GM18505 (cell line): ENCODE data around the gene BUD13.

Source experiments
- ATAC-seq: cut with Tn5 transposase; IDR thresholded peaks from one replicate; pipeline ENCODE4 v1.9.1; 2021; ENCODE audit not compliant: unreplicated experiment
- POLR2A ChIP-seq: IDR thresholded peaks from 4 replicates; pipeline ENCODE4 v1.6.1; 2011; ENCODE audit warnings: borderline replicate concordance; ENCODE audit not compliant: insufficient read depth, insufficient read length; ENCODE audit errors: extremely low read depth

Gene BUD13

DNA sequence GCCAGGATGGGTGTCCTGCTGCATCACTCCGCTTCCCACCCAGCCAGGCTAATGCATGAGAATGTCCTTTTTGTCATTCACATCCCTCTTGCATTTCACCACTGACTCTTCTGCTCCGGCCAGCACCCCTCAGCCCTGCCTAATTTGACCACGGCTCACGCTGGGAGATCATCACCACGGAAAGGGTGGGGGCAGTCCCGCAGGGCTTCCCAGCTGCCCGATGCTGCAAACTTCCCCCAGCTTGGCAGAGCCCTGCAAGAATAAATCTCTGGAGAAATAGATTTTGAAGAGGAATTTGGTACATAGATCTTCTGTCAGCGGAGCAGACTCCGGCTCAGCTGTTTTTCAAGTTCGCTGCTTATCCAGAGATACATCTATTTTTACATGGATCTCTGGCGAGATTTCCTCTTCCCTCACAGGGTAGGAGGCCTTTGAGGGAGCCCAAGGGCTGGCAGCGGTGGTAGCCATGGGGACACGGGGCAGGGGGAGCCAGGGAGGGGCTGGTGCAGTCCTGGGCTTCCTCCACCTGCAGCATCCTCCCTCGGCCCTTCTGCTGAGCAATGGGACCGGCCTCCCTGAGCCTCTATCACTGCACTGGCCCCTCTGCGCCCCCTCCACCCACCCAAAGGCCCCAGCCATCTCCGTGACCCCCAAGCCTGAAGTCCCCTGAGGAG, 62.6 kb downstream of the BUD13 start:
- ATAC-seq = no peak
- no peak for TF ChIP-seq POLR2A

DNA sequence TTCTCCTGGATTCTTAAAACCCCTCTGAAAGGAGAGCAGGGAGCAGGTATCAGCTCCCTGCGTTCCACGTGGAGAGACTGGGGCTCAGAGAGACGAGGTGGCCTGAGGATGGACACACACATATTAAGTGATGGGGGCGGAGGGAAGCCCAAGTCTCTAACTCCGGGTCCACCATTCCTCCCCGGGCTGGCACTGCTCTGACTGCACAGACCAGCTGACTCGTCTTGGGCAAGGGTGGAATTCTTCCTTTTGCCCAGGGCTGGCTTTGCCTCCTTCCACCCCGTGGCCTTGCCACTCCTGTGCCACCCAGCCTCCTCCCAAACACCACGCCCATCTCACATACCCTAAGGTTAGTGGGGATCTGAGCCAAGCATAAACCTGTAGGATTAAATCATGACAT, 65.0 kb downstream of the BUD13 start:
- TF ChIP-seq POLR2A = no peak
- ATAC-seq = no peak

DNA sequence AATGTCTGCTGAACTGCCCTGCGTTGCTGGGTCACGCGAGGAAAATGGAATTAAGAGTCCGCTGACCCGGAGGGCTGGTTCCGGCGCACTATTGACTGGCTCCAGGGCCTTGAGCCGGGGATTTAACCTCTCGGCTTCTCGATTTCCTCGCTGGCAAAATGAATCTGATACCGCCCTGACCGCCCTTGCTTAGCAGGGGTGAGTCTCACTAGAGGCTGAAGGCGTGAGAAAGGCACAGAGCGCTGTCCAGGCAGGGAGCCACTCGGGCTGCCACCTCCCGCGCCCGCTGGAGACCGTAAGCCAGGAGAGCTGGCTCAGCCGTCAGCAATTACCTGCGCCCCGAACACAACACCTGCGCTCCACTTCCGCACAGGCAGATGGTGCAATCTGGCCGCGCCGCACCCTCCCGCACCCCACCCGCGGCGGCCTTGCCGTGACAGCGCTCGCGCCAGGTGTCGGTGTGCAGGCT, 65.6 kb downstream of the BUD13 start:
- no peak for ATAC-seq
- no peak for TF ChIP-seq POLR2A

DNA sequence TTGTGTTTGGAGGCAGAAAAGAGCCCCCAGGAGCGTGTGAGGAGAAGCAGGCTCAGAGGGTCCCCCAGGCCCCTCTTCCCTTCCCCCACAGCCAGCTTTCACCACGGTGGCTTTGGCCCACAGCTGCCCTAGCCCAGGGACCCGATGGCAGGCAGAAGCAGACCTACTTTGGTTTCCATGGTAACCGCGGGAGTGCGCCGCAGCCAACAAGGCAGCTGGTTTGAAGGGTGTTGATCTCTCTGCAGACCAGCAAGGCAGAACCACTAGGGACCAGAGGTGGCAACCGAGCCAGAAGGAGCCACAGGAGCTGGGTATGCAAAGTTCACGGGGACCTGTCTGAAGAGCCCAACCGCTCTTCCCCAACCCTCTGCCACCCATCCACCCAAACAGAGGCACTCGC, 69.4 kb downstream of the BUD13 start:
- no peak for TF ChIP-seq POLR2A
- ATAC-seq = no peak

DNA sequence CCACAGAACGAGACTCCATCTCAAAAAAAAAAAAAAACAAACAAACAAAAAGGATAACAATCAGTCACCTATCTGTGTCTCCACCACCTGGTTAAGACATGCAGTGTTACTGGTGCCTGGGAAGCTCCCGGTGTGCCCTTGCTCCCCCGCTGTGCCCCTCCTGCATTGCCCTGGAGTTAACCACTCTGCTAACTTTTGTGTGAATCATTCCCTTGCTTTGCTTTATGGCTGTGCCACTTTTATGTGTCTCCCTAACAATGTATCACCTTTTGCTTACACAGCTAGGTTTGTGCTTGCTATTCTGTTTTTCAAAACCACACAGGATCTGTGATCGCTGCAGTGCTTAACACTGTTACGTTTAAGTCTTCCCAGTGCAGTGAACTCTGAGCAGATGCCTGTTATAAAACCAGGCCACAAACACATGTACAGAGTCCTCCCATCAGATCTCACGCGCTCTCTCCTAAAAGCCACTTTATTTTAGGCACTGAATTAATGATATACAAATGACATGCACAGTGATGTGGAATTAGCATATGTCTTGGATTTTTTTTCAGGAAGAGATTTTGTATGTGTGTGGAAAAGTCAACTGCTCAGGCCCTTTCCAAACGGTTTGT, 69.9 kb downstream of the BUD13 start:
- no peak for TF ChIP-seq POLR2A
- no peak for ATAC-seq

DNA sequence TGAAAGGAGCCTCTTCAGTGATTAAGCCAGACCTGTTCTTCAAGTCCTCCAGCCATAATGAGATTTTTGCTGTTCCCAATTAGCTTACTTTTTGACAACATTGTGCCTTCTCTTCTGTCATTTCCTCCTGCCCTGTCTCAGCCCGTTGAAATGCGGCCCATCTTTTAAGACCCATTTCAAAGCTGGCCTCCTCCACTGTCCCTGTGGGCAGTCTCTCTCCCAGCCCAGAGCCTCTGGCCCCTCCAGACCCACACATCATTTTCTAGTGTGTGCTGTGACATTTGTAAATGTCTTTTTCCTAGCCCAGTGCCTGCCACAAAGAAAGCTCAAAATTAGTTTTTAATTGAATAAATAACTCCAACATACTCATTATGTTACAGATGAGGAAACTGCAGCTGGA, 70.9 kb downstream of the BUD13 start:
- TF ChIP-seq POLR2A = no peak
- no peak for ATAC-seq

DNA sequence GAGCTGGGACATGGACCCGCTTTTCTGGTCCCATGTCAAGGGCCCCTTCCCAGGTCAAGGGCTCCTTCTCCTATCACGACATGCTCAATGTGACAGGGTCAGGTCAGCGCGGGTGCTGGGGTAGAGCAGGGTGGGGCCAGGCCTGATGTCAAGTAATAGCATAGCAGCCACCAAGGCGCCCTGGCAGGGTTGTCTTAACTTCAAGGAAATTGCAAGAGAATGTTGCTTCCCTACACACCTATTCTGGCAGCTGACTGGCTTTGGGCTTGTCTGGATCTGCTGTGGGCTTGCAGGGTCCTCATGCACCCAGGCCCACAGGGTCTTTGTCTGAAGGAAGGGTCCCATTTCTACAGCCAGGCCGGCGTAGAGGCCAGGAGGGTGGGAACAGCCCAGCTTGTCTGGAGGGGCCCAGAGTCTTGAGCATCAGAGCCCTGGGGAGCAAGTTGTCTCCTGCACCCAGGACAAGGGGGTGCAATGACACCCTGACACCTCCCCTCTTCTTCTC, 71.4 kb downstream of the BUD13 start:
- ATAC-seq = no peak
- TF ChIP-seq POLR2A = no peak

DNA sequence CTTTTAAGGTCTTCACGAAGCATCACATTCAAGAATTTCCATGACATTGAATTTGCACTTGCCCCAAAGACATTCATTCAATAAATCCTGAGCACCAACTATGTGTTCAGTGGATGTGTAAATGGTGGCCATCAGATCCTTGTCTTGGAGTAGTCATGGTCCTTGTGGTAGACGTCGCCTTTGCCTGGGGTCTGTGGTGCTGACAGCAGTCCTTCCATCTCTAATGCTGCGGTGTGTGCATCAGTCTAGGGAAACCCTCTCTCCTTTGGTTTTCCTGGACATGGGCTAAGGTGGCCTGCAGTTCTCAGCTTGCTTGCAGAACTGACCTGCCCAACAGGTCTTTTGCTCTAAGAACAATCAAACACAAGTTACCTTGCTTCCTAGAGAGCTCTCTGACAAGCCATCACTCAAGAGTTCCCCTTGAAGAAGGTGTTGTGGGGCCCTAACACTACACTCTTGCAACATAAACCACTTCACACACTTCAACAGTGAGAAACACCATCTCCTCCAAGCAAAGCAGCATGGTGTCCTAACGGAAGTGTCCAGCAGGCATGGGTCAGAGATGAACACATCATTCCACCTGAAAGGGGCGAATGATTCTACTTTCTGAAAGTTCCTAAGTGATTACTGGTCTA, 72.1 kb downstream of the BUD13 start:
- TF ChIP-seq POLR2A = no peak
- no peak for ATAC-seq
